Mononuclear cell (primary cell): ENCODE results near the gene ACVR1B. TPM values are rescaled to one million over a fixed set of nuclear protein-coding genes. Genes with fewer than 3 reads are reported as not detected.
A peak's percentile ranks its signal among the peaks of the same experiment; 100 is the strongest.

ENCODE experiments used
- H3K27me3 ChIP-seq: 2 replicates; pipeline ENCODE4 v1.6.0; 2011; ENCODE audit warnings: low read length, control low read depth; ENCODE audit not compliant: insufficient read depth
- H3K4me1 ChIP-seq: 2 replicates; pipeline ENCODE4 v1.5.1; 2011; ENCODE audit warnings: mild to moderate bottlenecking, low read length, control low read depth; ENCODE audit not compliant: insufficient read depth
- H3K4me3 ChIP-seq: 2 replicates; pipeline ENCODE4 v1.5.1; 2011; ENCODE audit warnings: mild to moderate bottlenecking, low read length, moderate library complexity
- H3K9me3 ChIP-seq: 2 replicates; pipeline ENCODE4 v1.5.1; 2011; ENCODE audit warnings: low read depth, mild to moderate bottlenecking, control low read depth, low read length
- total RNA-seq: library from RNA; depleted of rRNA; stranded (reverse); fragments of >200 nt; gene quantifications from one replicate; pipeline ENCODE4 v1.2.3, GENCODE V29; 2012

The ACVR1B gene
- total RNA-seq: 11.4 TPM

DNA sequence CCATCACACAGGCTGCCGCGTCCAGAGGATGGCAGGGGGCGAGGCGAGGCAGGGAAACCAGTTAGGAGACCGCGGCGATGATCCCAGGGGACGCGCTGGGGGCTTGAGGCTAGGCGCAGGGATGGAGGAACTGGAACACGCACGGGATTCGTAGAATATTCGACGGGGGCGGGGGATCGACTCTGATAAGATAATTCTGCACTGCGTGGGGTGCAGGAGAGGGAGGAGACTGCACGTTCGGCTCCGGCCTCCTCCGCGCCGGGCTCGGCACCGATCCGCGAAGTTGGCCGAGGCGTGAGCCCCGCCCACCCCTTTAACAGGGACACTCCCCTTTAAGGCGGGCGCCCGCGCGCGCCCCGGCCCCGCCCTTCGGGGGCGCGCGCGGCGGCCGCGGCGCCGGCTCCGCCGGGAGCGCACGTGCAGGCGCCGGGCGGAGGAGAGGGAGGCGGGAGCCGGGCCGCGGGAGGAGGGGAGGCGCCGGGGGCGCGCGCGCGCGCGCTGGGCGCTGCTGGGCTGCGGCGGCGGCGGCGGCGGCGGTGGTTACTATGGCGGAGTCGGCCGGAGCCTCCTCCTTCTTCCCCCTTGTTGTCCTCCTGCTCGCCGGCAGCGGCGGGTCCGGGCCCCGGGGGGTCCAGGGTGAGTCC is at the start of gene ACVR1B:
ACVR1B (plus strand) TSS at position 501 of the 644 bp plus-strand sequence; CDS start at position 546, 45 bp downstream.
- Histone ChIP-seq H3K9me3 (no peaks in the 10 kb centered on the region), H3K4me3 (peak within 1 kb of the TSS; percentile 79)

DNA sequence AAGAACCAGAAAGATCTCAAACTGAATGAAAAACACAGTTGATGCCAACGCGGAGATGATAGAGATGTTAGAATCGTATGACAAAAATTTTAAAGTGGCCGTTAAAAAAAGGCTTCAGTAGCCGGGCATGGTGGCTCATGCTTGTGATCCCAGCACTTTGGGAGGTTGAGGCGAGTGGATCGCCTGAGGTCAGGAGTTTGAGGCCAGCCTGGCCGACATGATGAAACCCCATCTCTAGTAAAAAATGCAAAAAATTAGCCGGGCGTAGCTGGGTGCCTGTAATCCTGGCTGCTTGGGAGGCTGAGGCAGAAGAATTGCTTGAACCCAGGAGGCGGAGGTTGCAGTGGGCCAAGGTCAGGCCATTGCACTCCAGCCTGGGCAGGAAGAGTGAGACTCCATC is 49.6 kb upstream of the ACVR1B start:
- H3K9me3 ChIP-seq: no peaks in the 10 kb centered on the region
- H3K4me1 ChIP-seq: peaks cover 20% of the 10 kb centered on the region

More for the DNA sequence above, at the start of gene ACVR1B:
- peaks cover 6% of the 10 kb centered on the region for H3K27me3 ChIP-seq
- peaks cover 46% of the 10 kb centered on the region for H3K4me1 ChIP-seq

DNA sequence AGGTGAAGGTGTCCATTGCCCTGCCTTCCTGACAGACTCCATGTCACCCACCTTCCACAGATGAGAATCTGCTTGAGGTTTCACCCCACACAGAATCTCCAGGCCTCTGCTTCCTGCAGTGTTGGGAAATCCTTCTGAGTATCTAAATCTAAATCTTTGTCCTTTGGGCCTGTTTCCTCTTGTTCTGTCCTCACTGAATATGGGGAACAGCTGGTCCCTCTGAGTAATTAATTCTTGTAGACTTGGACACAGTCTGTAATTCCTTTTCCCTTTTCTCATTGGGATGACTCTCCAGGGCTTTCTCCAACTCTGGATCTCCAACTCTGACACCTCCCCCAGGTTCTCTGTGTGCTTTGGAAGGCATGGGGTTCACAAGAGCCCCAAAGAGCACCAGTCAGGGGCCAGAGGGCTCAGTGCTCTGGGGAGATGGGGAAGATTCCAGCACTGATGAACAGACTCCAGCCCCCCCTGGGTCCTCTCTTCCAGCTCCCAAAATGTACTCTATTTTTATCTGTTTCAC is 46.5 kb upstream of the ACVR1B start:
- peaks cover 27% of the 10 kb centered on the region for H3K4me1 ChIP-seq
- no peaks in the 10 kb centered on the region for H3K9me3 ChIP-seq
- no peak overlapping the region for H3K4me3 ChIP-seq
- H3K27me3 ChIP-seq: peaks cover 19% of the 10 kb centered on the region

More for the DNA sequence above, 49.6 kb upstream of the ACVR1B start:
- no peak overlapping the region for H3K4me3 ChIP-seq
- H3K27me3 ChIP-seq: peaks cover 6% of the 10 kb centered on the region

DNA sequence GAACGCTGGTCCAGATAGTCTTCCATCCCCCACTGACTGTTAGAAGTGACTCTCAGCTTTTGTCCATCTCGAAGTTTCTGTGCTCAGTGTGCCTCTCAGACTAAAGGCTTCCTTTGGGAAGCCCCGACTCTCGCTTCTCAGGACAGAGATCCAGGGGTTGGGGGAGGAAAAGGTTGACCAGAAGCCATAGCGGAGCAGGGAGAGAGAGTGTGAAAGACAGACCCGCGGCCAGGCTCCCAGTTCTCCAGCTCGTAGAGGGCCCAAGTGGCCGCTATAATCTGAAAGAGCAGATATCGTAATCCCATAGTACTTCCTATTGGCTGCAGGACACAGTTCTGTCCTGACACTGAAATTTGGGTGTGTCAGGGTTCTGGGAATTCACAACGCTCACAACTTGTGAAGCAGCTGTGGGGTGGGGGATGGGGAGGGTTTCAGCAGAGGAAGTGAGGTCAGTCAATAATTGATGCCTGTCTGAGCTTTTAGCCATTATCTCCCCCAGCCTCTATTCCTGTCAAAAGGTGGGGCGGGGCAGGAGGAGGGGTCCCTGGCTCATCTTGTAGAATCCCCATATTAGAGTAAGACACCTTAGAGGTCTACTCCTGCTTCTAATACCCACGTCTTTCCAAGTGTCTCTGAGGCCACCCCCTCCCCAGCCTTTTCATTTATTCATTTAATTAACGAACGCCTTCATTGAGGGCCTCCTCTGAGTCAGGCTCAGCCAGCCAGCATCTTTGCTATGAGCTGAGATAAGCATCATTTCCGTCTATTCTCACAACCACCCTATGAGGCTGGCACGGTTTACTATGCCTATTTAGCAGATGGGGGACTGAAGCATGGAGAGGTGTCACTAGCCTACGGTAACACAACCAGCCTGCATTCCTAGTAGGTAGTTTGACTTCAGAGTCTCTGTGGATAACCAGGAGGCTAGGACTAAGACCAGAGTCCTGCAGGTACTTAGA is 45.7 kb upstream of the ACVR1B start:
- Histone ChIP-seq H3K4me3 (no peak overlapping the region), H3K4me1 (peaks cover 30% of the 10 kb centered on the region), H3K9me3 (no peaks in the 10 kb centered on the region), H3K27me3 (peaks cover 19% of the 10 kb centered on the region)

DNA sequence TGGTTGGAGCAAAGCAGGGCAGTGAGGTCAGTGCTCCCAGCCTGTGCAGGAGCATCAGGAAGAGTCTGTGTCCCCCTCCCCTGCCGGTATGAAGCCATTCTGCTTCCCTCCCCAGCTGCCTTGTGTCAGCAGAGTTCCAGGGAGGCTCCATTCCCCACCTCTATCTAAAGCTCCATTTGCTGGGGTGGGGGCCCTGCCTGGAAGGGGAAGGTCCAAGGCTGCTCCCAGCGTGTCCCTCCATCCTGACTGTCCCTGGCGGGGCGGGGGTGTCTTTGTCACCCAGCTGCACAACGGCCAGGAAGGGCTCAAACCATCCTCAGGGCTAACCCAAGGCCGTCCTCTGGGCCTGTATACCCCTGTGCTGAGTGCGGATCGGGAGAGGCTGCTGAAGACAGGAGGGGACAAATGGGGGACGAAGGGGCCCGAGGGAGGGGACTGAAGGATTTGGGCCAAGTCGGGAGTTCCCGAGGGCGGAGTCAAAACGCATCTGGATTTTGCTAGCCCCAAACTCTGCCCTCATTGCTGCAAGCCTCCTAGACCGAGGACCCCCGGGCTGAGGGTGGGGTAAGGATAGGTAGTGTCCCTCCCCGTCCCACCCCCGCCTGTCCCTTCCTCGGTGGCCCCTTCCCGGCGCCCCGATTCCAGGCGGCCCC is 44.9 kb upstream of the ACVR1B start:
- Histone ChIP-seq H3K27me3 (peaks cover 19% of the 10 kb centered on the region), H3K9me3 (no peaks in the 10 kb centered on the region), H3K4me1 (peaks cover 38% of the 10 kb centered on the region), H3K4me3 (no peak overlapping the region)

DNA sequence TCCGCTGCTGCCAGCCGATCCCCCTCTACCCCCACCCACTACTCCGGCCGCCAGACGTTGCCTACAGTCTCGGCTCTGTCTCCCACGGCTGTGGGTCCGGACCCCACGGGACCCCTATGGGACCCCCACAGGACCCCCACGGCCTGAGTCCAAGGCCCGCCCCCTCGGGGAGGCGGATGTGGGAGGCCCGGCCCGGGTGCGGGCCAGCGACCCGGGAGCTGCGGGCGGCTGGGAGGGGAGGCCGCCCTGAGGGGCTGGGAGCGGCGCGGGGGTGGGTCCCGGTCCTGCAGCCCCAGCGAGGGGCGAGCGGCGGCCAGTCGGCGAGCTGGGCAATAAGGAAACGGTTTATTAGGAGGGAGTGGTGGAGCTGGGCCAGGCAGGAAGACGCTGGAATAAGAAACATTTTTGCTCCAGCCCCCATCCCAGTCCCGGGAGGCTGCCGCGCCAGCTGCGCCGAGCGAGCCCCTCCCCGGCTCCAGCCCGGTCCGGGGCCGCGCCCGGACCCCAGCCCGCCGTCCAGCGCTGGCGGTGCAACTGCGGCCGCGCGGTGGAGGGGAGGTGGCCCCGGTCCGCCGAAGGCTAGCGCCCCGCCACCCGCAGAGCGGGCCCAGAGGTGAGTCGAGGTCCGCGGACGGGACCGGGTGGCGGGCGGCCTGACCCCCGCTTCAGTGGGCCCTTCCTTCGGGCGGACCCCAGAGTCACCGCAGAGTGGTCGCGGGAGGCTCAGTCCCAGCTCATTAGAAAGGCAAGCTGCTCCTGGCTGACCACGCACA is 44.2 kb upstream of the ACVR1B start, which contains the start of gene ACVRL1:
ACVRL1 (plus strand) TSS at position 422 of the 773 bp plus-strand sequence. CDS start 4,971 bp downstream, outside the sequence.
- Histone ChIP-seq H3K9me3 (no peaks in the 10 kb centered on the region), H3K4me3 (no peak within 1 kb of the TSS), H3K4me1 (peaks cover 45% of the 10 kb centered on the region), H3K27me3 (peaks cover 19% of the 10 kb centered on the region)

DNA sequence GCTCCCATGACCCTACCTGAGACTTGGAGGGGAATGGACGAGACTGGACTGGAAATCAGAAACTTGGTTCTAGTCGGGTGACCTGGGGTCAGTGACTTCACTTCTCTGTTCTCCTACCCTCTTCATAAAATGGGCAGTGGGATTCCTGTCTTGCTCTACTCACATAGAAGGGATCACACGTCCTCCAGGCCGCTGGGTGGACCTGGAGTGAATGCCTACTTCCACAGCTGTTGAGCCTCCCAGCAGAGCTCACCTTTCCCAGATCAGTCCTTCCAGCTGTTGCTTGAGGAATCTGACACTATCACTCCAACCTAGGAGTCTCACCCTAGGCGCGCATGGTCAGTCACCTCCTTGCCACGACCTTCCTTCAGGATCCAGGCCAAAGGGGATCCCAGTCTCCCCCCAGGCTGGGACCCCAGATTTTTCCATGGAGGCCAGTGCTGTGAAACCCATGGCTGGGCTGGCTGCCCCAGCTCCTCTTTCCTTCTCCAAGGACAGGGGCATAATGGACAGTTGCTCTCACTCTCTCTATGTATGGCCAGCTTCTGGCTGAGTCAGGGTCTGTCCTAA is 43.6 kb upstream of the ACVR1B start:
- Histone ChIP-seq H3K27me3 (peaks cover 19% of the 10 kb centered on the region), H3K9me3 (no peaks in the 10 kb centered on the region), H3K4me3 (no peak overlapping the region), H3K4me1 (peaks cover 52% of the 10 kb centered on the region)

DNA sequence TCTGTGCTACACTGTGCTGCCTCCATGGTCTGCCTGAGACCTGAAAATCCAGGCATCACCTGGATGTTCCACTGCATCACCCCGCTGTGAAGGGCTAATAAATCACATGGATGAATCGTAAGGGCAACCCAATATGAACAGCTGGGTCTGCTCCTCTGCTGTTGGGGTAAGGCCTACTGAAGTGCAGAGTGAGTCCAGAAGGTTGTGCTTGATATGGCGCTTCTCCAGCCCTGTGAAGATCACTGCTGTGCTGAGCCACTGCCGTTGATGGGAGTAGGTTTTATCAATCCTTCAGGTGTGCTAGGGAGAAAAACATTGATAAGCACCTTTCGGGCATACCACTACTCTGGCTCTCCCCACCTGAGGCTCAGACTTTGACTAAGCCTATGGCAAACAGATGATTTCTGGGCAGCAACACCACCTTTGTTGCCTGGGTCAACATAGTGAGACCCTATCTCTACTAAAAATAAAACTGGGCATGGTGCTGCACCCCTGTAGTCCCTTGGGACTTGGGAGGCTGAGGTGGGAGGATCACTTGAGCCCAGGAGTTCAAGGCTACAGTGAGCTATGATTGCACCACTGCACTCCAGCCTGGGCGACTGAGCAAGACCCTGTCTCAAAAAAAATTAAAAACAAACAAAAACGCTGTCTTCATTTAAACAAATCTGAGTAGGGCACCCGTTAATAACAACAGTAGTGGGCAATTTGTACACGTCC is 42.5 kb upstream of the ACVR1B start:
- H3K4me3 ChIP-seq: no peak overlapping the region
- H3K27me3 ChIP-seq: peaks cover 19% of the 10 kb centered on the region
- peaks cover 53% of the 10 kb centered on the region for H3K4me1 ChIP-seq
- H3K9me3 ChIP-seq: no peaks in the 10 kb centered on the region

DNA sequence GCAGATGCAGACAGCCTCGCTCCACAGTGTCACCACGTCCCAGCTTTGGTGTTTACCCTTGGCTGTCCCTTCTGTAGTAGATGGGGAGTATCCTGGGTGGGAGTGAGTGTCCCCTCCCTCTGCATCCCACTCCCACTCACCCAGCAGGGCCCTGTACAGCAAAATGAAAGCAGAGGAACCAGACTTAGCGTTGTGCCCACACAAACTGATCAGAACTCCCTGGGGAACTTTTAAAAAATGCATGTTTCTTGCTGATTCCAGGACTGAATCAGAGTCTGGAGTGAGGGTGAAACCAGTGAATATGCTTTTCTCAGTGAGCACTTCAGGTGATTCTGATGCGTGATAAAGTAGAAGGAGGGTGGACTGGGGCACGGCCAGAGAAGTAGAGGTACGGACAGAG is 41.3 kb upstream of the ACVR1B start:
- Histone ChIP-seq H3K4me3 (no peak overlapping the region), H3K4me1 (peaks cover 49% of the 10 kb centered on the region), H3K9me3 (no peaks in the 10 kb centered on the region), H3K27me3 (peaks cover 19% of the 10 kb centered on the region)

DNA sequence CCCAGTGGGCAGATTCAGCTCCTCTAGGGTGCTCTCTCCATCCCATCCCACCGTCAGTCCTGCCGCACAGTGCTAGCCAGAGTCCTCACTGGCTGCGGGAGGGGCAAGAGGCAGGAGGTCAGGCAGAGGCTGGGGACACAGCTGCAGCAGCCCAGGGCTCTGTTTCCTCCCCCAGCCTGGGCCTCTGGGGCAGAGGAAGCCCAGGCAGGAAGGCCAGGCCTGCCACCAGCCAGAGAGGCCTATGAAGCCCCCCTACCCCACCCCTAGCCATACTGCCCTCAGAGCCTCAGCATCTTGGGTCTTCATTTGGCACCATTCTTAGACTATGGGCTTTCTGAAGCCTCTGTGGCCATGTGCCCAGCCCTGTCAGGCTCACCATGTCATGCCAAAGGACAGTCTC is 40.8 kb upstream of the ACVR1B start:
- H3K4me3 ChIP-seq: no peak overlapping the region
- no peaks in the 10 kb centered on the region for H3K9me3 ChIP-seq
- peaks cover 44% of the 10 kb centered on the region for H3K4me1 ChIP-seq
- peaks cover 19% of the 10 kb centered on the region for H3K27me3 ChIP-seq

DNA sequence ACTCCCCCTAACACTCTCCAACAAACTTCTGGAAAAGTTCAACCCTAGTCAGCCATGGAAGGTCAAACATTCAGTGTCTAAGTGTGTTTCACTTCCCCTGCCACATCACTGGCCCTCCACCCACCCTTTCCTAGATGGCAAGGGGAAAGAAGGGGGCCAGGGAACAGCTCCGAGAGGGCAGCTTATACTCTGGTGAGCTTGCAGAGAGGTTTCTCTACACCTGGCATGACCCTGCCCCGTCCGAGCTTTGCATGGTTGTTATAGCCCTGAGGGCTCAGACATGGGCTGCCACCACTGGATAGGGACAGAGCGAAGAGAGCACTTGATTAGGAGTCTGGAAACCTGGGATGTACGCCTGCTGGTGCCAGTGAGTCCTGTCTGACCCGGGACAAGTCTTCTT is 40.2 kb upstream of the ACVR1B start:
- no peak overlapping the region for H3K4me3 ChIP-seq
- H3K27me3 ChIP-seq: peaks cover 15% of the 10 kb centered on the region
- H3K9me3 ChIP-seq: no peaks in the 10 kb centered on the region
- peaks cover 37% of the 10 kb centered on the region for H3K4me1 ChIP-seq

DNA sequence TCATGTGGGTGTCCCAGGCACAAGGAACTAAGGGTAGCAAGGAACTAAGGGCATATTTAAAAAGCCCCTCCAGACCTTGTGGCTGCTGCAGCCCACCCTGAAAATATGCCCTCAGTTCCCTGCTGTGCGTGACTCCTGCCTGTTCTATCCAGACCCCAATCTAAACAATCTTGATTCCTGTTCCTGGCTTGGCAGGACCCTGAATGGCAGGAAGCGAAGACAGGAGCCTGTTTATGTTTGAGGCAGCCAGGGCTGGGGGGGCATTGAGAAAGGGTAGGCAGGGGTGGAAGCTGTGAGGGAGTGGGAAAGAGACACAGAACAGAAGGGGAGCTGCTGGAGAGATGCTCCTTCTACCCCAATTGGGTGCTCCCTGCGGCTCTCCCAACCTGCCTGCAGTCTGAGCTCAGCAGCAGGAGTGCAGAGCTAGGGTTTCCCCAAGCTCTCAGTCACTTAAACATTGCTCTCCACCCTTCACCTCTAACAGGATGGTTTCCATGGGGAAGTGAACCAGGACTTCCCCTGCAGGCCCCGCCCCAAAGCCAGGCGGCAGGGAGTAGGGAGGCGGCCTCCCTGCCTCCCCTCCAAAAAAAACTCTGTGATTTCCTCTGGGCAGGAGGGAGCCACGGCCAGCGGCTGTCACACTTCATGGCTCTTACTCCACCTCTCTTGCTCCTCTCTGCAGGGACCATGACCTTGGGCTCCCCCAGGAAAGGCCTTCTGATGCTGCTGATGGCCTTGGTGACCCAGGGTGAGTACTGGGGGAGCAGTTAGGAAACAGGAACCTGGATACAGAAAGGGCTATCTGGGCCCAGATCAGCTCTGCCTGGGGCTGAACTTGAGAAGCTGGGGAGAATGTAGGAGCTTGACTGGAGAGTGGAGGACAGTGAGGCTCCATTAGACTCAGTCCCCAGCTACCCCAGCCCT is 39.4 kb upstream of the ACVR1B start:
- Histone ChIP-seq H3K4me1 (peaks cover 33% of the 10 kb centered on the region), H3K4me3 (no peak overlapping the region), H3K27me3 (peaks cover 12% of the 10 kb centered on the region), H3K9me3 (no peaks in the 10 kb centered on the region)
